GM21390 (cell line): Measurements from ENCODE around the gene ITGAV.
"Not testable (repeated sequence)": the region's sequence is repeated elsewhere in the genome, so short reads cannot be mapped to it uniquely, and the experiment has no call there.

Experiments used
- ATAC-seq: cut with Tn5 transposase; IDR thresholded peaks from one replicate; pipeline ENCODE4 v1.9.1; 2021; ENCODE audit not compliant: unreplicated experiment

Gene ITGAV

DNA sequence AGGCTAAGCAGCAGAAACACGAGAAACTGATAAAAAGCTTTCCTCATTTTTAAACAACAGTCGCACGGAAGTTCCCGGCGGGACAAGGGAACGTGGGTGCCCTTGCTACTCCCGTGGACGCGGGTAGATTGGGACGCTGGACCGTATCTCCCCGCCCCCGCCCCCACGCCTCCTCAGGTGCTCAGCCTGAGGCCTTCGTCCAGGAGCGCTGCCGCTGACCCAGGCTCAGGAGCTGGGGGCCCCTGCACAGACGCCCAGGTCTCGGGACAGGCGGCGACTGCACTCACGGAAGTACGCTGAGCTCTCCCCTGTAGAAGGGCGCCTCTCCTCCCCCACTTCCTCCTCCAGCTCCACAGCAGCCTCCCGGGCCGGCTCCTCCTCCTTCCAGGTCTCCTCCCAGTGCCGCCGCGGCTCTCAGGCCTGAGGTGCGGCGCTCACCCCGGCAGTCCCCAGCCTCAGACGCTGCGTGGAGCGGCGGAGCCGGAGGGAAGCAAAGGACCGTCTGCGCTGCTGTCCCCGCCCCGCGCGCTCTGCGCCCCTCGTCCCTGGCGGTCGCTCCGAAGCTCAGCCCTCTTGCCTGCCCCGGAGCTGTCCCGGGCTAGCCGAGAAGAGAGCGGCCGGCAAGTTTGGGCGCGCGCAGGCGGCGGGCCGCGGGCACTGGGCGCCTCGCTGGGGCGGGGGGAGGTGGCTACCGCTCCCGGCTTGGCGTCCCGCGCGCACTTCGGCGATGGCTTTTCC lies at the start of gene ITGAV:
Gene ITGAV (plus strand): TSS at position 445 of the 738 bp plus-strand sequence. CDS start 283 bp downstream, at position 728.
- ATAC-seq: peak; percentile 95

DNA sequence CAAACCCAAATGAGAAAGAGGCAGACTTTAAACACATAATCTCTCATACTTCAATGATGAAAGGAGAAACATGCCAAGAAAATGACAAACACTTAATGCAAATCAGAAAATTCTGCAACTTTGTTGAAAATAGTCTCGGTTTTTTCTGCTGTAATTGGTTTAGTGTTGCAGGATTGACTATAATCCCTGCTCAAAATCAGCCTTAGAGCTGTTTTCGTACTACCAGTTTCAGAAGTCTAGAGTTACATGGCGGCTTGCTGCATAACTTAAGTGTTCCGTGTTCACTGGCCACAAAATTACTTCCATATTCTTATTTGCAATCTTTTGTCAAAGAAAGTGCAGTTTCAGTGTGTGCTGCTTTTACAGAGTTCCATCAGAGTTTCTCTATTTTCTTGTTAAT lies 48.9 kb upstream of the ITGAV start:
- no peak for ATAC-seq

DNA sequence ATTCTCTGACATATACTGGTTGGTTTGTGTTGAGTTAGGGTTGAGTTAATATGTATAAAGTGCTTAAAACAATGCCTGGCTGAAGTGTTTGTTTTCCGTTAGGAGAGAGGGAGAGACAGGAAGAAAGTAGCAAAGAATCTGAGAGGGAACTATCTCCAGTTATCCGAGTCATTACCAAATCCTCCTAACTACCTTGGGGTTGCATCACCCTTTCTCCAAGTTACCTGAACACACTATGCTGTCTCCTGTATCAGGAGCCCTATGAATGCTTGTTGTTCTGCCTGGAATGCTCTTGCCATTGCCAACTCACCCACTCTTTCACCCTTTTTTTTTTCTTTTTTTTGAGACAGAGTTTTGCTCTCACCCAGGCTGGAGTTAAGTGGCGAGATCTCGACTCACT lies 47.9 kb upstream of the ITGAV start:
- ATAC-seq: no peak

DNA sequence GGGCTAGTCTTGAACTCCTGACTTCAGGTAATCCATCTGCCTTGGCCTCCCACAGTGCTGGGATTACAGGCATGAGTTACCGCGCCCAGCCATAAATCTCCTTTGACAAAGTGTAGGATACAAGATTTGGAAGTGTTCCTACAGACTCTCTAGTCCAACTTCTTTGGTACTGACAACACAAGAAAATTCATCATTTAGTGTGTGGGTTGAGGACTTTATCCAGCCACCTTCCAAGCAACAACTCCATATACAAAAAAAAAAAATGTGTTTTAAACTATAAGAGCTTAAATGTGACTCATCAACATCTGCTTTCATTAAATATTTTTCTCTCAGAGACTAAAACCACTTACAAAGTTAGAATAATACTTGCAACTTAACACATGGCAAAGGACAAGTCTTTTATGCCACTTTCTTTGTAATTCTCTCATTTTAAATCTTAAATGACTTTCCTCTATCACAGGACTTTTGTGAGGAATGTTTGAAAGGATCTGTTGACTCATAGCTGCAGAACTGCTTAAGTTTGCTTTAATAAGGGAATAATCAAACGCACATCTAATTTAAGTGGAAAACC lies 46.2 kb upstream of the ITGAV start:
- no peak for ATAC-seq

DNA sequence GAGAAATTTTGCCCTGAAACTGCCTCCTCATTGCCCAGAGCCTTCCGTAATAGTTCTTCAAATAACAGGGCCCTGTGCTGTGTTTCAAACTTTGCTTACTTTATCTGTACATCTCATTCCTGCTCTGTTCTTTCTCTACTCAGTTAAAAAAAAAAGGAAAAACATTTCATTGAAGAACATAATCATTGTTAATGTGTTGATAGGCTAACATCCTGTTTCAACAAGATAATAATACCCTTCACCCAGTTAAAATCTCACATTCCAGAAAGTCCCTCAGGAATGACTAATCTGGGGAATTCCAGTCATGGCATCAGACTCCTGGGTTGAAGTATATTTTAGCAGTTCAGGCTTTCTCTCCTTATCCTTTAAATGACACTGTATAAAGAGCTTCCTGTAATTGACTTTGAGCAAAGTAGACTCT lies 45.6 kb upstream of the ITGAV start:
- ATAC-seq: no peak

DNA sequence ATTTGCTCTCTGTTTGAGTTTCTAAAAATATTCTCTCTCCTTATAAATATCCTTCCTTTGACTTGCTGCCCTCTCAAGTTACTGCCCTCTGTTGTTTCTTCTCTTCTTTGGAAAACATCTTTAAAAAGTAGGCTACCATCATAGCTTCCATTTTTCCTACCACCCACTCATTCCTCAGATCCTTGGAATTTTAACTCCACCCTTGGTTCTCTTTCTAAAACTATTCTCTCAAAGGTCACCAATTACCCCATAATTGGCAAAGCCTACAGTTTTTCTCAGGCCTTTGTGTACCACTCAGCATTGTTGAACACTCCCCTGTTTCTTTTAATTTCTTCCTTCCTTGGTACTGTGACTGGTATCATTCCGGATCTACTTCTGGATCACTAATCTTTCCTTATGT lies 43.0 kb upstream of the ITGAV start:
- ATAC-seq: no peak

DNA sequence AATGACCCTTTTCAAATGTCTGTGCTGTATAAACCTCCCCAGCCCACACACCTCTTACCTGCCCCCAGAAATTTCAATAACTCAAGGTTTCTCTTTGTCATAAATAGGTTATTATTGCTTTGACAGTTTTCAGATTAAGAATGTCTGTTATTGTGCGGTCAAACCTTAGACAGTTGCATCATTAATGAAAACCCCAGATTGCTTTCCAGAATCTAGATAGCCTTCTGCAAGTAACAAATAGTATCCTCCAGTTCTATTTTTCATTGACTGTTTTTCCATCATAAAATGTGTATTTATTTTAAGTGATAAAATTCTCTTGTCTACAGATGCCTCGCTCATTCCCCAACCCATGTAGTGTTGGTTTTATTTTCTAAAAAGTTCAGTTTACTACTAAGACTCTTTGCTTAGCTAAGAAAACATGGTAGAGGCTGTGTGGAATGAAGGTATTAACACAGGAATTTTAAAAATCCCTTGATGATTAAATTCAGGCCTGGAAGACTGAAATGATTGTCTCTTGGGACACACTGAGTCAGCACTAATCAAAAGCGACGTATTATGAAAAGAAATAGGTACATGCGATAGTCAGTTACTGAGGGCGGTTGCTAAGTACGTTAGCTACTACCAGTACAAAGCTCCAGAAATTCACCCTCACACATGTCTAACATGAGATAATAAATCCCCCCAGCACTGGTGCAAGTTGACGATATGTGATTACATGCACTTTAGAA lies 38.4 kb upstream of the ITGAV start:
- no peak for ATAC-seq

DNA sequence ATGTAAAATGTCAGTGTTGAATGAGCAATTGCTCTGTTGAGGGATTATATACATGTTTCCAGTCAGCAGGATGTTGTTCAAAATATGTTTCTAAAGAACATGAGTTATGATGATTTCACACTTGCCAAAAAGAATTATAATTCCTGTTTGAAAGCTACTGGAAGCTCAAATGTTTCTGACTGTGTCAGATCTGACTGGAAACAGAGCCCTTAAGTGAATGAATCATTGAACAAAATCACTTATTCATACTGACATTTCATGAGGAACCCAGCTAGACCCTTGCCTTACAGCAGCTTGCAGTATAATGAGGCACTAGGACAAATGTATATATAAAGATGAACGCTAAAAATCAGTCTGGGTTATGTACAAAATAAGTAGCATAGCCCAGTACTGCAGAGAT lies 35.4 kb upstream of the ITGAV start:
- ATAC-seq: no peak

DNA sequence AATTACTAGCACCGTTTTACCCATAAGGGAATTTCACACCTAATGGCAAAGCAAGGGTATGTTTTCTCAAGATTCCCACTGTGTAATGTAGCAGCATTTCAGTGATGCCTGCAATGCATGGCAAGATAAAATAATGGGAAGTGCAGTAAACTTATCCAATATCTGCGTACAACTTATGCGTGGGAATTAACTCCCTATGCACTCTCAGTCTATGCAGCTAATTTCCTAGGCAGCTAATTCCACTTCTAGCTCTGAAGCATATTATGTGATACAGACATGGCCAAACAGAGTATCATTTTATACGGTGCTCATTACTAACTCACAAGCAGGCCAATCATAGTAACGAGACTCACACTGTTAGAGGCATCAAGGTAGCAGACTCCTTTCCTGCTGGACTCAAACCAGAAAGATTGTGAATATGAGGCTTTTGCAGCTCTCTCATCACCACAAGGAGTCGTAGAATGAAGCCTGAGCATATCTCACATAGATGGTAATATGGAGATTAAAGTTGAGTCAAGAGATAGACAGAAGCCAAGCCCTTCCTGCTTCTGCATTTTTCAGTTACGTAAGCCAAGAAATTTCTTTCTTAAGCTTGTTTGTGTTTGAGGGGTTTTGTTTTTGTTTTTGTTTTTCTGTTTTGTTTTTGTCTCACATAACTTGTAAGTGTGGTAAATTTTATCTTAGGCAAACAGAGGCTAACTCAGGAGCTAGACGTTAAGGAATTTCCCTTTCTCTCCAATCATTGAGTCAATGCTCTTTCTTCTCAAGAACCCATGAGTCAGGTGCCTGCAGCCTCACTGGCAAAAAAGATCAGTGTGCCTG lies 34.8 kb upstream of the ITGAV start:
- no peak for ATAC-seq

DNA sequence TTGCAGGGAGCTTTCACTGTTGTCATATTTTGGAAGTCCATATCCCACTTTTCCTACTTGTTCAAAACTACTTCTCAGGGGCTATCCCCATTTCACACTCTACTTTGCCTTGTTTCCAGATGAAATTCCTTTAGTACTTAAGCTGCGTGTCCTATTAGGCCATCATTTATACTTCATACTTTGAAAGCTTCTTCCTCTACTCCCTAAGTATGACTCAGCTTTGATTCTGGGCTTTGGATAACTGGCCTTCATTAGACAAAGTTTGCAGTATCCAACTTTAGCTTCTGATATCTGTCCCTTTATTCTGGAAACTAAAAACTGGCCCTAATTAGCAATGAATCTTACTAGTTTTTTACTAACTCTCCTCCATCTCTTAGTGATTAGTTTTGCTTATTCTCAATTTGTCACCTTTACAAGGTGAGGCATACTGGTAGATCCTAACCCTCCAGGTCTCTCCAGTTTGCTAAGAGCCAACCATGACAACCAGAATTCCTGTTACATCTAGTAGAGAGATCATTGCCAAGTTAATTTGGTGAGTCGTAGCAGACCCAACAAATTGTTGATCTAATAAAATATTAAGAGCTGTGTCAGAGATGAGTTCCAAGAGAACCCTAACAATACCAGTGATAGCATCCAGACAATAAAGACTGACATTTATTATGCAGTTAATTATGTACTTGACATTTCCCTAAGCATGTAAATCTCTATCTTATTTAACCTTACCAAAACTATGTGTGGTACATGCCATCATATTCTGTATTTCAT lies 31.2 kb upstream of the ITGAV start:
- ATAC-seq: no peak

DNA sequence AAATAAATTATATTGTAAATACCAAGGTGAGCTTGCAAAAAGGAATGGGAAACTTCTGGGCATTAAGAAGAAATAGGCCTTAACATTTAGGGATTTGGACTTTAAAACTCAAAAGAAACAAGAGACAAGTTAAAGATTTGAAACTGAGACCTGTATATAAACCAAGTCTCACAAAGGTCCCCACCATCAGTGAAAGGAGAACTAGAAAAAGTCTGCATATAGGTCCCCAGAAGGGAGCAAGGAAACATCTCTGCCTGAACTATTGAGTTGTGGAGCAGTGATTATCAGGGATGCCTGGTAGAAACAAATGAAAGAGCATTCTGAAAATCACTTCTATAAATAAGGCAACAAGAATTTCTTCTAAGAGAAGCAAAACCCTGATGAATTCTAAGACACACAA lies 30.5 kb upstream of the ITGAV start:
- ATAC-seq: peak; percentile 84

DNA sequence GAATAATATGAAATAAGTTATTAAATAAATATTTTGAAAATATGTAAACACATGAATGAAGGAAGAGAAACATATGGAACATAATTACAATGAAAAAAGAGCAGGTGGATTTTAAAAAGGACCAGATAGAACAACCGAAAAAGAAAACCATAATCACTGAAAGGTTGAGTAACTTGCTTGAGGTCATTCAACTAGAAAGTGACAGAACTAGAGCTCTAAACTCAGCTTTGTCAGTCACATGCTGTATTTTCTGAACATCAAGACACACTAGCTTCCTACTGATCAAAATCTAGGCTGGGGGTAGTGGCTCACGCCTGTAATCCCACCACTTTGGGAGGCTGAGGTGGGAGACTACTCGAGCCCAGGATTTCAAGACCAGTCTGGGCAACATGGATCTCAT lies 30.0 kb upstream of the ITGAV start:
- ATAC-seq: peak; percentile 93

DNA sequence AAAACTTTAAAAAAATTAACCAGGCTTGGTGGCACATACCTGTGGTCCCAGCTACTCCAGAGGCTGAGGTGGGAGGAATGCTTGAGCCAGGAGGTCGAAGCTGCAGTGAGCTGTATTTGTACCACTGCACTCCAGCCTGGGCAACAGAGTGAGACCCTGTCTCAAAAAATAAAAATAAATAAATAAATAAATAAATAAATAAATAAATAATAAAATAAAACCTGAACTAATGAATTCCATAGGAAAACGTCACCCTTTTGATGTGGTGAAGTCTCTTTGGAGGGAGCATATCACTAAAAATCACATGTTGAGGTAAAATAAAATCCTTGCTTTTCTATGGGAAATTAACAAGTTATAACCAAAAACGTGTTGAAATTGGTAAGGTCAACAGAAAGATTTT lies 29.6 kb upstream of the ITGAV start:
- peak; percentile 5 for ATAC-seq

DNA sequence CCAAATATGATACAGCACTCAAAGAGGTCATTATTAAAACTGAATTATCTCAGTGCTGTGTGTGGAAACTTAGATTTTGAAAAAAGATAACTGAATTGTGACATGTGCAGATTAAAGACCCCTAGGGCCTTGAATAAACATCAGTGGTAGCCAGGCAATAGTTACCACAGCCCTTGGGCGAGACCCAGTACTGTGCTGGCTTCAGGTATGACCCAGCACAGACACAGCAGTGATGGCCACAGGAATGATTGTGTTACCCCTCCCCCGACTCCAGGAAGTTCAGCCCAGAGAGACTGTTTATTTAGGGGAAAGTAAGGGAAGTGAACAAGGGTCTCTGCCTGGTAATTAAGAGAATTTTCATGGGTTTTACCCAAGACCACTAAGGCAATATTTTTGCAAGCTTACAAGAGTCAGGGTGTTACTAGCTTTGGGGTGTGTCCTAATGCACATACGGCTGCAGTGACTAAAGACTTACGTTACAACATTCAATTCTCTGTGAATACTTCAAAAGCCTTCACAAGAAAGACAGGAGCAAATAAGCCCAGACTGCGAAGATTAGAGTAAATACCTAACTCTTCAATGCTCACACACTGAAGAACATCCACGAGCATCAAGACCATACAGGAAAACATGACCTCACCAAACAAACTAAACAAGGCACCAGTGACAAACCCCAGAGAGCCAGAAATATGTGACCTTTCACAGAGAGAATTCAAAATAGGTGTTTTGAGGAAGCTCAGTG lies 28.2 kb upstream of the ITGAV start:
- no peak for ATAC-seq

DNA sequence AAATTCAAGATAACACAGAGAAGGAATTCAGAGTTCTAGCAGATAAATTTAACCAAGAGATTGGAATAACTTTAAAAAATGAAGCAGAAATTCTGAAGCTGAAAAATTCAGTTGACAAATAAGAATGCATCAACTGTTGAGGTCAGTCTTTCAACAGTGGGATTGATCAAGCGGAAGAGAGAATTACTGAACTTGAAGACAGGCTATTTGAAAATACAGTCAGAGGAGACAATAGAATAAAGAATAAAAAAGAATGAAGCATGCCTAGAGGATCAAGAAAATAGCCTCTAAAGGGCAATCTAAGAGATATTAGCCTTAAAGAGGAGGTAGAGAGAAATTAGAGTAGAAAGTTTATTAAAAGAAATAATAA lies 27.7 kb upstream of the ITGAV start:
- no peak for ATAC-seq

DNA sequence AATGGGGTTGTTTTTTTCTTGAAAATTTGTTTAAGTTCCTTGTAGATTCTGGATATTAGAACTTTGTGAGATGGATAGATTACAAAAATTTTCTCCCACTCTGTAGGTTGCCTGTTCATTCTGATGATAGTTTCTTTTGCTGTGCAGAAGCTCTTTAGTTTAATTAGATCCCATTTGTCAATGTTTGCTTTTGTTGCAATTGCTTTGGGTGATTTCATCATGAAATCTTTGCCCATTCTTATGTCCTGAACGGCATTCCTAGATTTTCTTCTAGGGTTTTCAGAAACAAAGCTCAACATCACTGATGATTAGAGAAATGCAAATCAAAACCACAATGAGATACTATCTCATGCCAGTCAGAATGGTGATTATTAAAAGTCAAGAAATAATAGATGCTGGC lies 21.3 kb upstream of the ITGAV start:
- ATAC-seq: not testable (repeated sequence)

DNA sequence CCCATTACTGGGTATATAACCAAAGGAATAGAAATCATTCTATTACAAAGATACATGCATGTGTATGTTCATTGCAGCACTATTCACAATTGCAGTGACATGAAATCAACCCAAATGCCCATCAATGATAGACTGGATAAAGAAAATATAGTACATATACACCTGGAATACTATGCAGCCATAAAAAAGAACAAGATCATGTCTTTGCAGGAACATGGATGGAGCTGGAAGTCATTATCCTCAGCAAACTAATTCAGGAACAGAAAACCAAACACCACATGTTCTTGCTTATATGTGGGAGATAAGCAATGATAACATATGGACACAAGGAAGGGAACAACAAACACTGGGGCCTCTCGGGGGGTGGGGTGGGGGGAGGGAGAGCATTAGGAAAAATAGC lies 20.7 kb upstream of the ITGAV start:
- ATAC-seq: not testable (repeated sequence)

DNA sequence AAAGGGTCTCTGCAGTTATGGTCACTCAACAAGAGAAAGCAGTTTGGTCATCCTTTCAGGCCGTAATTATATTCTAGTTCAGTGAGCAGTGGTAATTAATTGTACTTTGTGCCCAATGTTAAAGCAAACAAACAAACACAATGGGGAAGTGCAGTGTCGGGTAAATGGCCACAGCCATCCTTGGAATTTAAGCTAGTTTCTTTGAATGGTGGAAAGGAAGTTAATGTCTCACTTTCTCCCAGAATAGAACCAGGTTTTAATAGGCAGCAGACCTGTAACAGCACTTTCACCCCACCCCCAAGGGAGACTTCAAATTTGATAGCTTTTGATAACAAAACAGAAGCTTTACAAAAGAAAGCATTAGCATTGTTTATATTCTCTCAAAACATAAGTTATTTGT lies 20.0 kb upstream of the ITGAV start:
- ATAC-seq: no peak

DNA sequence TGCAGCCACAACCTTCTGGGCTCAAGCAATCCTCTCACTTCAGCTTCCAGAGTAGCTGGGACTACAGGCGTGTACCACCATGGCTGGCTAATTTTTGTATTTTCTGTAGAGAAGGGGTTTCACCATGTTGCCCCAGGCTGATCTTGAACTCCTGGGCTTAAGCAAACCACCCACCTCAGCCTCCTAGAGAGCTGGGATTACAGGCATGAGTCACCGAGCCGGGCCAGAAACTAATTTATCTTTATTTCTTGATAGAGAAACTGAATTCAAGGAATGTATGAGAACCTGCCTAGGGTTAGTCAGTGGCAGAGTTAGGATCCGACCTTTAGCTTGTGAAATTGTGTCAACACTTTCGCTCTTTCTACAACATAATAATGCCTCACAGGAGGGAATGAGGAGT lies 19.3 kb upstream of the ITGAV start:
- no peak for ATAC-seq

DNA sequence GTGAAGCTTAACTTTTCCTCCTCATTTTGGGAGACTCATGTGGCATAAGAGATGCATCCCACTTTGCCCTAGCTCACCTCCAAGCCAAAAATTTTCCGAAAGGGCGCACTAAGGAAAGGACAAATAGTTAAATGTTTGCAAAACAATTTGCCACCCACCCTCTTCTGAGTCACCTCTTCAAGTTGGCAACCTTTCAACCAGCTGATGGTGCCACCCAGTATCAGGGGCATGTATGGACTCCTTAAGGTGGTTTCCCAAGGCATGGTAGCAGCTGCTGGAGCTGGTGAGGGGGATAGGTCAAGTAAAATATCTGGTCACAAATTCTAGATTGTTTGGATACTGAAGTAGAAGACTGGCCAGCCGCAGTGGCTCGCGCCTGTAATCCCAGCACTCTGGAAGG lies 17.2 kb upstream of the ITGAV start:
- no peak for ATAC-seq
